Measurements from ENCODE around the gene SMR3B. TPM values are rescaled to one million over a fixed set of nuclear protein-coding genes. Genes with fewer than 3 reads are reported as not detected.

The SMR3B gene
- total RNA-seq (2014; rRNA removed; shearing (Covaris generic); ENCODE audit: low replicate concordance), result not detected in 2 replicates

GRCh38 chr4:70382691-70383181 is at the start of gene SMR3B:
Gene SMR3B (plus strand): TSS chr4:70383131. CDS start chr4:70384511, 1,380 bp downstream.
- in situ Hi-C loops (cut with HindIII; ENCODE audit: low pct_unique_long_range_greater_than_20kb, low sequenced_read_pairs), result no loop called here

GRCh38 chr4:70334681-70335080 is 48.2 kb upstream of the SMR3B start, which contains the start of gene CABS1:
Gene CABS1 (plus strand): TSS chr4:70334981. CDS start chr4:70335040, 59 bp downstream.
- no peak for DNase-seq (ENCODE audit: low read depth)
- in situ Hi-C loops (cut with HindIII; ENCODE audit: low pct_unique_long_range_greater_than_20kb, low sequenced_read_pairs), result no loop called here

More at GRCh38 chr4:70382691-70383181, at the start of gene SMR3B:
- no peak for DNase-seq (ENCODE audit: low read depth)

GRCh38 chr4:70336043-70336442 is 46.9 kb upstream of the SMR3B start:
- DNase-seq (ENCODE audit: low read depth), result no peak
- in situ Hi-C loops (cut with HindIII; ENCODE audit: low pct_unique_long_range_greater_than_20kb, low sequenced_read_pairs), result no loop called here

- no peak for DNase-seq (ENCODE audit: low read depth)
- in situ Hi-C loops (cut with HindIII; ENCODE audit: low pct_unique_long_range_greater_than_20kb, low sequenced_read_pairs), result no loop called here
Observed at GRCh38 chr4:70337886-70338420, 45.0 kb upstream of the SMR3B start.

GRCh38 chr4:70356185-70356584 is 26.7 kb upstream of the SMR3B start:
- in situ Hi-C loops (cut with HindIII; ENCODE audit: low pct_unique_long_range_greater_than_20kb, low sequenced_read_pairs), result no loop called here

GRCh38 chr4:70359115-70359661 is 23.7 kb upstream of the SMR3B start:
- no peak for DNase-seq (ENCODE audit: low read depth)
- in situ Hi-C loops (cut with HindIII; ENCODE audit: low pct_unique_long_range_greater_than_20kb, low sequenced_read_pairs), result no loop called here

More at GRCh38 chr4:70356185-70356584, 26.7 kb upstream of the SMR3B start:
- no peak for DNase-seq (ENCODE audit: low read depth)

GRCh38 chr4:70360460-70360859 is 22.5 kb upstream of the SMR3B start, which contains the start of gene SMR3A:
Gene SMR3A (plus strand): TSS chr4:70360760. CDS start chr4:70362116, 1,356 bp downstream.
- DNase-seq (ENCODE audit: low read depth), result no peak
- in situ Hi-C loops (cut with HindIII; ENCODE audit: low pct_unique_long_range_greater_than_20kb, low sequenced_read_pairs), result no loop called here

- in situ Hi-C loops (cut with HindIII; ENCODE audit: low pct_unique_long_range_greater_than_20kb, low sequenced_read_pairs), result no loop called here
- no peak for DNase-seq (ENCODE audit: low read depth)
Observed at GRCh38 chr4:70364002-70364401, 18.9 kb upstream of the SMR3B start.

GRCh38 chr4:70365479-70365878 is 17.5 kb upstream of the SMR3B start:
- DNase-seq (ENCODE audit: low read depth), result no peak
- in situ Hi-C loops (cut with HindIII; ENCODE audit: low pct_unique_long_range_greater_than_20kb, low sequenced_read_pairs), result no loop called here

- in situ Hi-C loops (cut with HindIII; ENCODE audit: low pct_unique_long_range_greater_than_20kb, low sequenced_read_pairs), result no loop called here
Observed at GRCh38 chr4:70367813-70368212, 15.1 kb upstream of the SMR3B start.

GRCh38 chr4:70371987-70372386 is 10.9 kb upstream of the SMR3B start:
- no peak for DNase-seq (ENCODE audit: low read depth)
- in situ Hi-C loops (cut with HindIII; ENCODE audit: low pct_unique_long_range_greater_than_20kb, low sequenced_read_pairs), result no loop called here

More at GRCh38 chr4:70367813-70368212, 15.1 kb upstream of the SMR3B start:
- DNase-seq (ENCODE audit: low read depth), result no peak

GRCh38 chr4:70372760-70373159 is 10.2 kb upstream of the SMR3B start:
- in situ Hi-C loops (cut with HindIII; ENCODE audit: low pct_unique_long_range_greater_than_20kb, low sequenced_read_pairs), result no loop called here
- DNase-seq (ENCODE audit: low read depth), result no peak

GRCh38 chr4:70380578-70380977 is 2.4 kb upstream of the SMR3B start:
- no peak for DNase-seq (ENCODE audit: low read depth)
- in situ Hi-C loops (cut with HindIII; ENCODE audit: low pct_unique_long_range_greater_than_20kb, low sequenced_read_pairs), result no loop called here

GRCh38 chr4:70392057-70392776 is 9.3 kb downstream of the SMR3B start:
- in situ Hi-C loops (cut with HindIII; ENCODE audit: low pct_unique_long_range_greater_than_20kb, low sequenced_read_pairs), result no loop called here
- no peak for DNase-seq (ENCODE audit: low read depth)

- DNase-seq (ENCODE audit: low read depth), result no peak
- in situ Hi-C loops (cut with HindIII; ENCODE audit: low pct_unique_long_range_greater_than_20kb, low sequenced_read_pairs), result no loop called here
Observed at GRCh38 chr4:70397580-70397979, 14.6 kb downstream of the SMR3B start, which contains the start of gene OPRPN. Gene OPRPN (plus strand): TSS chr4:70397940. CDS start chr4:70399286, 1,346 bp downstream.

GRCh38 chr4:70399319-70399718 is 16.4 kb downstream of the SMR3B start:
- DNase-seq (ENCODE audit: low read depth), result peak; percentile 10
- in situ Hi-C loops (cut with HindIII; ENCODE audit: low pct_unique_long_range_greater_than_20kb, low sequenced_read_pairs), result no loop called here

GRCh38 chr4:70402762-70403161 is 19.8 kb downstream of the SMR3B start:
- in situ Hi-C loops (cut with HindIII; ENCODE audit: low pct_unique_long_range_greater_than_20kb, low sequenced_read_pairs), result no loop called here
- no peak for DNase-seq (ENCODE audit: low read depth)

GRCh38 chr4:70405765-70406164 is 22.8 kb downstream of the SMR3B start:
- peak; percentile 44 for DNase-seq (ENCODE audit: low read depth)
- in situ Hi-C loops (cut with HindIII; ENCODE audit: low pct_unique_long_range_greater_than_20kb, low sequenced_read_pairs), result no loop called here

- DNase-seq (ENCODE audit: low read depth), result no peak
- in situ Hi-C loops (cut with HindIII; ENCODE audit: low pct_unique_long_range_greater_than_20kb, low sequenced_read_pairs), result no loop called here
Observed at GRCh38 chr4:70425306-70425705, 42.4 kb downstream of the SMR3B start.
